Uterus (tissue), 2 donors: Measurements from ENCODE around the gene PEAK1.

ENCODE experiments used
- POLR2A ChIP-seq, 2 donors: fragments of 450-650 bp; IDR thresholded peaks; one replicate each; pipeline ENCODE4 v1.6.1; 2016; ENCODE audit warnings: antibody characterized with exemption in 2 of 2, mild to moderate bottlenecking in 1 of 2, moderate library complexity in 1 of 2
- TF ChIP-seq, protein P1 (sequence below), 4 experiments: fragments of 200-600 bp in 2 of 4; fragments of 450-650 bp in 2 of 4; sonication (generic) in 2 of 4; IDR thresholded peaks; one replicate each; pipeline ENCODE4 v1.5.1; 2016 to 2019; ENCODE audit warnings: antibody characterized with exemption in 4 of 4, mild to moderate bottlenecking in 2 of 4, moderate library complexity in 1 of 4

DNA sequence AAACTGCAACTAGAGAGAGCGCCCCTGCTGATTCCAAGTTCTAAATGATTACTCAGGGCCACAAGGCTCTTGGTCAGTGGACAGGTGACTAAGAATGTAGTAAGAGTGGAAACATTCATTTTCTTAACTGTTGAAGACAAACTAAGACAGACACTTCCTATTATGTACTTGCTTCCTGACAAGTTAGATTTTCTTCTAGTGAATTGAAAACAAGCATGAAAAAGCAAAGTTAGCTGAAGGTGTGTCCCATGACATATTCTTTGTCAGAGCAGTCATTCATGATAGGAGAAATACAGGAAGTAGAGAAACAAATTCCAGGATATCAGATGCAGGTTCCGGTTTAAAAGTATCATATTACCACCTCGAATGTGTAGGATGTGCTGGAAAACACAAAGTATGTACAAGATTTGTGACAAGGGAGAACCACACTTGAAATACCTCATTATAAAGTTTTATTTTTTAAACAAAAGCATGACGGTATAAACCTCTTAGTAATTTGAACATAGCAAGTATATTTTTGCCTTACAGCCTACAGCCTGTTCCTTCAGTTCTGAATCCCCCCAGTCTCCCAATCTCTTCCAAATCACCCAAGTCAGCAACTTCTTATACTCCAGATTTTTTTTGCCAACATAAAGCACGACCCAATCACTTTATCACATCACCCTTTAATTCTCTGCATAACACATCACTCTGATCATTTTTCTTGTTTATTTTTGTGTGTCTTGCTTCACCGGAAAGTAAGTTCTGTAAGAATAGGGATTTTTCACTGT is 355.2 kb downstream of the PEAK1 start:
- no peak for TF ChIP-seq POLR2A (IDR thresholded peaks at IDR 0.05)
- TF ChIP-seq, protein P1, sequence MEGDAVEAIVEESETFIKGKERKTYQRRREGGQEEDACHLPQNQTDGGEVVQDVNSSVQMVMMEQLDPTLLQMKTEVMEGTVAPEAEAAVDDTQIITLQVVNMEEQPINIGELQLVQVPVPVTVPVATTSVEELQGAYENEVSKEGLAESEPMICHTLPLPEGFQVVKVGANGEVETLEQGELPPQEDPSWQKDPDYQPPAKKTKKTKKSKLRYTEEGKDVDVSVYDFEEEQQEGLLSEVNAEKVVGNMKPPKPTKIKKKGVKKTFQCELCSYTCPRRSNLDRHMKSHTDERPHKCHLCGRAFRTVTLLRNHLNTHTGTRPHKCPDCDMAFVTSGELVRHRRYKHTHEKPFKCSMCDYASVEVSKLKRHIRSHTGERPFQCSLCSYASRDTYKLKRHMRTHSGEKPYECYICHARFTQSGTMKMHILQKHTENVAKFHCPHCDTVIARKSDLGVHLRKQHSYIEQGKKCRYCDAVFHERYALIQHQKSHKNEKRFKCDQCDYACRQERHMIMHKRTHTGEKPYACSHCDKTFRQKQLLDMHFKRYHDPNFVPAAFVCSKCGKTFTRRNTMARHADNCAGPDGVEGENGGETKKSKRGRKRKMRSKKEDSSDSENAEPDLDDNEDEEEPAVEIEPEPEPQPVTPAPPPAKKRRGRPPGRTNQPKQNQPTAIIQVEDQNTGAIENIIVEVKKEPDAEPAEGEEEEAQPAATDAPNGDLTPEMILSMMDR (IDR thresholded peaks at IDR 0.05) = no peak
